Loucy (cell line): ENCODE data around the gene IL1R2.

Source experiments
- EZH2phosphoT487 ChIP-seq: fragments of 200-600 bp; IDR thresholded peaks from 2 replicates; pipeline ENCODE4 v1.6.1; 2018; ENCODE audit warnings: antibody characterized with exemption, mild to moderate bottlenecking, moderate library complexity, borderline replicate concordance
- TF ChIP-seq, protein P1 (sequence below): fragments of 200-600 bp; sonication (generic); conservative IDR thresholded peaks from 2 replicates; pipeline ENCODE4 v1.5.1; 2014; ENCODE audit warnings: mild to moderate bottlenecking, antibody characterized with exemption, low read length

DNA sequence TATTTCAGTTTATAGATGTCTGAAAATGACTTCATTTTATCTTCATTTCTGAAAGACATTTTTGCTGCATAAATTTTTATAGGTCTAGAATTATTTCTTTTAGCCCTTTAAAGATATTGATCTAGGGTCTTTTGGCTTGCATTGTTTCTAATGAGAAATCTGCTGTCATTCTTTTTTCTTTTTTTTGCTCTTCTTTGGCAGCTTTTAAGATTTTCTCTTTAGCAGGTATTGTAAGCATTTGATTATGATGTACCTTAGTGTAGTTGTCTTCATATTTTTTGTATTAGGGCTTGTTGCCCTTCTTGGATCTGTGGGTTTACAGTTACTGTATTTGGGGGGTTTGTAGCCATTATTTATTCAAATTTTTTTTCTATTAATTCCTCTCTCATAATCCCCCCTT, 84.8 kb downstream of the IL1R2 start:
- TF ChIP-seq, protein P1, sequence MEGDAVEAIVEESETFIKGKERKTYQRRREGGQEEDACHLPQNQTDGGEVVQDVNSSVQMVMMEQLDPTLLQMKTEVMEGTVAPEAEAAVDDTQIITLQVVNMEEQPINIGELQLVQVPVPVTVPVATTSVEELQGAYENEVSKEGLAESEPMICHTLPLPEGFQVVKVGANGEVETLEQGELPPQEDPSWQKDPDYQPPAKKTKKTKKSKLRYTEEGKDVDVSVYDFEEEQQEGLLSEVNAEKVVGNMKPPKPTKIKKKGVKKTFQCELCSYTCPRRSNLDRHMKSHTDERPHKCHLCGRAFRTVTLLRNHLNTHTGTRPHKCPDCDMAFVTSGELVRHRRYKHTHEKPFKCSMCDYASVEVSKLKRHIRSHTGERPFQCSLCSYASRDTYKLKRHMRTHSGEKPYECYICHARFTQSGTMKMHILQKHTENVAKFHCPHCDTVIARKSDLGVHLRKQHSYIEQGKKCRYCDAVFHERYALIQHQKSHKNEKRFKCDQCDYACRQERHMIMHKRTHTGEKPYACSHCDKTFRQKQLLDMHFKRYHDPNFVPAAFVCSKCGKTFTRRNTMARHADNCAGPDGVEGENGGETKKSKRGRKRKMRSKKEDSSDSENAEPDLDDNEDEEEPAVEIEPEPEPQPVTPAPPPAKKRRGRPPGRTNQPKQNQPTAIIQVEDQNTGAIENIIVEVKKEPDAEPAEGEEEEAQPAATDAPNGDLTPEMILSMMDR, result no peak
- no peak for TF ChIP-seq EZH2phosphoT487
